Upper lobe of left lung (tissue), 4 donors: Measurements from ENCODE around the gene AKAP12.

ENCODE experiments used
- CTCF ChIP-seq, 6 experiments: fragments of 450-650 bp in 4 of 6; fragments of 200-600 bp in 2 of 6; sonication (generic) in 2 of 6; IDR thresholded peaks; one replicate each; pipeline ENCODE4 v1.5.1; 2016 to 2019; ENCODE audit warnings: antibody characterized with exemption in 6 of 6
- POLR2A ChIP-seq, 4 donors: fragments of 450-650 bp; IDR thresholded peaks; one replicate each; pipeline ENCODE4 v1.5.1; 2016 to 2017; ENCODE audit warnings: antibody characterized with exemption in 4 of 4, mild to moderate bottlenecking in 2 of 4

- TF ChIP-seq POLR2A (IDR thresholded peaks at IDR 0.05) (no peak), CTCF (IDR thresholded peaks at IDR 0.05) (no peak)
These were observed 66.6 kb downstream of the AKAP12 start for GRCh38 chr6:151306269-151306783.
